ENCODE data around the gene SORCS1. TPM values are rescaled to one million over a fixed set of nuclear protein-coding genes. Genes with fewer than 3 reads are reported as not detected.

Gene SORCS1
- polyA plus RNA-seq, 4 donors = 8.3 to 21.3 (median 14.1) TPM

DNA sequence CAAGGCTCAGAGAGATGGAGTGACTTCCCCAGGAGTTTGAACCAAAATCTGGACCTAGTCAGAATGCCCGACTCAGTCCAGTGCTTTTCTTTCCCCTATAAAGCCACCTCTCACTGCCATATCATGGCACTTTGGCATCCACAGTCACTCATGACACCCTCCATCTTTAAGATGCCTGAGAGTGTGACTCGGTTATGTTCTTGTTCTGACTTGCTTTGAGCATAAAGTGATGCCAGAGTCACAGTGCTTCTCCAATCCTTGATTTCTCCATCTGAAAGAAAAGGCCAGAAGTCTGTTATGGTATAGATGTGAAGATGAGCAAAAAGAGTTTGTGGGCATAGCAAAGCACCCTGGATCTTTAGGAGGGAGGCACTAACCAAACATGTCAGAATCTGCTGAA is 538.1 kb downstream of the SORCS1 start:
- DNase-seq (ENCODE audit: low read depth in 4 of 4, low spot score in 2 of 4) = no peak

DNA sequence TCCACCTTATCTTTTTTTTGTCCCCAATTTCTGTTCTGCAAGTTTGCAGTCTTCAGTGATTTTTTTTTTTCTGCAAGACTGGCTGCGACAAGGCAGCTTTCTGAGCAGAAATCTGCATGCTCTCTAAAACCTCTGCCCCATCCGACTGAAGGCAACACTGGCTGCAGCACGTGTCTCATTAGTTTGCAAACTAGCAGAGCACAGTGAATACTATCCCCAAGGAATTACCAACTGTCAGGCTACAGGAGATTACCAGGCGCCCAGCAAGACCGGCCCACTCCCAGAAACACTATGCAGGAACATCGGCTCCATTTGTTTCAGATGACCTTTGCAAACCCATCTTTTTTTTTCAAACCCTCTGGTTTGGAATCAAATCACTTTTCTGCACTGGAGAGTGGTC is 538.8 kb downstream of the SORCS1 start:
- DNase-seq (ENCODE audit: low read depth in 4 of 4, low spot score in 2 of 4) = no peak

DNA sequence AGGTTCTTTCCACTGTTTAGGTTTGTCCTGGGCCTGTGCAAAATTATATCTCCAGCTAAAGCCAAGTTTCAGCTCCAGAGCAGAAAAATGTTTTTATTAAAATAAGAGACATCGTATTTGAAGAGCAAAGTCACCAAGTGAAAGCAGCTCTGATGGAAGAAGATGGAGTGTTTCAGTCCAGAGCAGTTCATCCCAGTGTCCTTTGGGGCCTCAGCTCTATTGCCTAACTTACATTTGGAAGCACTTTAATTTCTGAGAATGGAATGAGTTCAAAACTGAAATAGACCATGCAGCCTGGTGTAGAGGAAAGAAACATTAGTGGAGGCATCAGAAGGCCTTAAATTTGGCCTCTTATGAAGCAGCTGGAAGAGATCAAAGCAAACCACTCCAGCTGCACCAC is 545.2 kb downstream of the SORCS1 start:
- no peak for DNase-seq (ENCODE audit: low read depth in 4 of 4, low spot score in 2 of 4)

DNA sequence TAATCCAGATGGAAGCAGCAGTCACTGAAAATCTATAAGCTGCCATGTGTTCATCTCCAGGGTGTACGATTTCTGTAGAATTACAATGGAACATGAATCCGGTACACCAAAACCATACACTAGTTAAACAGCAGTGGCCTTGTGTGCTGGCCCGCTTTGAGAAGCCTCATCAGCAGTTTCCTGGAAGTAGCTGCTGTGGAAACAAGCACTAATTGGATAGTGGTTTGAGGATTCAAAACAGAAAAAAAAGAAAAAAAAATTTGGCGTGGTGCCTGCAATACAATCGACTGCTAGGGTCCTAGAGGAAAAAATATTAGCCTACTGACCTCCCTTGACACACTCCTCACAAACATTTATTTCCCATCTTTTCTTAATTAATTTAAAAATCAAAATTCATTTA is 545.9 kb downstream of the SORCS1 start:
- no peak for DNase-seq (ENCODE audit: low read depth in 4 of 4, low spot score in 2 of 4)

DNA sequence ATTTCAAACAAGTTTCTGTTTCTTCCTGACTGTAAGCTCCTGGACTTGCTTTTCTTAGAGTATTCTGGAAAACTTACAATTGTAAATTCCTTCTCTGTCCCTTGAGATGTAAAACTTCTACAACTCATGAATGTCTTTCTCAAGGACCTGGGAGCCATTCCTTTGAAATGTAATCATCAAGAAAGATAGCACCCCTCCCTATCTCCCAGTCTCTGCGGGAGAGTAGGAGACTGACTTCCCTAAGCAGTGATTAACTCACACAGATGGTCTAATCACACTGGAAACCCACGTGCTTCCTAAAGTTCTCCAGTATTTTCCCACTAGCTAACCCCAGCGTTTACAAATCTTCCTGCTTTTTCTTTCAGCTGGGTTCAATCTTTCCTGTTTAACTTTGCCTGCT is 549.4 kb downstream of the SORCS1 start:
- no peak for DNase-seq (ENCODE audit: low read depth in 4 of 4, low spot score in 2 of 4)

DNA sequence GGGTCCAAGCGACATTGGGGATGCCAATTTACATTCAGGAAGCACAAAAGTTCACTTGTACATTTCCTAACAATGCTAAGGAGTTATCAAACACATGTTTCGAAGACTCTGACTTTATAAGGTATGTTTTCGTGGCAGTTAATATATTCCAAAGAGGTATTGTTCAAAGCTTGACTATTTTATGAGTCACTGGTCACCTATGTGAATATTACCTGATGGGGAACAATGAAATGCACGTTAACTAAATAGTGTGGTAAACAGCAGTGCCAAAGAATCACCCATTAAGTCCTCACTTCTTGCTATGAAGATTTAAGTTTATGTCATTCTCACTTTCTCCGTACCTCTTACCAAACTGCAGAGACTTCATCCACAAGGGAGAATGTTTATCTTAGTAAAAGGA is 550.2 kb downstream of the SORCS1 start:
- no peak for DNase-seq (ENCODE audit: low read depth in 4 of 4, low spot score in 2 of 4)

DNA sequence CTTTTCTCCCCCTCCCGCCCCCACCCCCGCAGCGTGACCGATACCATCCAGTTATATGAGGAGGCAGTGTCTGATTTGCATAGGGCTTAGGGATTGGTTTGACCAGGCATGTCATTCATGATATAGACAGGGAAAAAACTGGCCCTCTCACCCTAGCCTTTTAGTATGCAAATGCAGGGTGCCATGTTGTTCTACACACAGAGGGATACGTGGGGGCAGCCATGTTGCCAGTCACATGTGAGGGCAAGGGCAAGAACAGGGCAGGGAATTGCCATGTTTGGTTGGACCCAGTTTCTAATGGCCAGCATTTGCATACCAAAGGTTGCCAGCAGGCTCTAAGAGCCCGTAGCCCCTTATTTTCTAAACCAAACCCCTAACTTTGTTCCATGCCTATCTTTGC is 552.1 kb downstream of the SORCS1 start:
- no peak for DNase-seq (ENCODE audit: low read depth in 4 of 4, low spot score in 2 of 4)

DNA sequence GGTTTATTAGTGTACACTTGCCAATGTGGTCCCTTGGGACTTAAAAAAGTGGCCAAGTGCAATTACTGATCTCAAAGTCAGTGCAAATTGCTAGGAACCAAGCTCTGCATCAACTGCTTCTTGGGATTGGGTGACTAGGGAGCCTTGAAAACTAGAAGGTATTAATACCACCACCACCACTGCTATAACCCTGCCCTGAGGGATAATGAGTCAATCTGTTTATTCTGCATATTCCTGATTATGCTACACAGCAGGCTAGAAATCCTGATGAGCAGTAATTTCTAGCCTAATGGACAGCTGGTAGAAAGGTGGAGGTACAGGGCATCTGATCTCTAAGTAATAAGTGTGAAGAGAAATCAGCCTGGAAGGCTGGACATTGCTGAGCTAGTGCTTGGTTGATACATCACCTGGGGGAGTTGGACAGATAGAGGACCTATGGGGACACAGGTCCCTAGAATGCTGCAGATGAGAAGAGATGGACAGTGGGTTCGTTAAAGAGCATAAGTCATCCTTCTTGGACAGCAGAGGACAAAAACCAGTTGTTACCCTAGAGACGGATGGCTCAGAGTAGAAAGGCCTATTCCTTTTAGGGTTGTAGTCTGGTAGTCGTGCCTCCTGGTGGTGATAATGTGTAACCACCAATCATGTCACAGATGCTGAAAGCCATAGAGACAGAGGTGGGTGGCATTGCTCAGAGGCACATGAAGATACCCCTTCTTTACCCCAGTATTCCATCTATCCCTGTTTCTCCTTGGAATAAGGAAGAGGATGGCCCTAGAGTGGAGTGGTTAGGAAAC is 554.8 kb downstream of the SORCS1 start:
- DNase-seq (ENCODE audit: low read depth in 4 of 4, low spot score in 2 of 4) = no peak

DNA sequence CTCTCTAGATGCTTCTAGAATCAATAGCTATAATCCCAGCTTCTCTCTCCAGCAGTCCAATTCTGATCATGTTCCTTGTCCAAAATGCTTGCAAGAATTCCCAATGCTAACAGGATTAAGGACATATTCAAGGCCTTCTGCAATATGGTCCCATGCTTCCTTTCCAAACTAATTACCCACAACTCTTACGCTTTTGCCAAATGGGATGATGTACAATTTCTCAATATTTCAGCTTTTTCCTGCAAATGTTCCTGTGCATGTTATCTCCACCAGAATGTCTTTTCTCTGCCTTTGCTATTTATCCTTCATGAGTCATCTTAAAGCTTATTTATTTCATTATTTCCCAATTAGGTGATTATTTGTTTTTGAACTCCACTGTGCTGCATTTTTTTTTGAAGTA is 556.4 kb downstream of the SORCS1 start:
- no peak for DNase-seq (ENCODE audit: low read depth in 4 of 4, low spot score in 2 of 4)

DNA sequence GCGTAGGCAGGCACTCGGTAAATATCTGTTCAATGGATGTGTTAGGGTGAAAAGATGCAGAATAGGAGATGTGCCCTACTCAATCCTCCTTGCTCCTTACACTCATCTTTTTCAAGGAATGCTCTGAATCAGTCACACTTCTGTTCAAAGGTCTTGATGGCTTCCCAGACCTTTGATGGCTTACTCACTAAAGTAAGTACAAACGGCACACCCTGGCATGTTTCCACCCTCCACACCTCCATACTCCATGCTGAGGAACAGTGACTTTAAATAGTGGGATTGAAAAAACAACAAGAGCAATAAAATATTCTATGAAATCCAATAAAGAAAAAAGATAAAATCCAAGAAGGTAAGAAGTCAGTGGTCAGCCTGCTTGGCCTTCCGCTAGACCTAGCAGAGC is 569.2 kb downstream of the SORCS1 start:
- no peak for DNase-seq (ENCODE audit: low read depth in 4 of 4, low spot score in 2 of 4)

DNA sequence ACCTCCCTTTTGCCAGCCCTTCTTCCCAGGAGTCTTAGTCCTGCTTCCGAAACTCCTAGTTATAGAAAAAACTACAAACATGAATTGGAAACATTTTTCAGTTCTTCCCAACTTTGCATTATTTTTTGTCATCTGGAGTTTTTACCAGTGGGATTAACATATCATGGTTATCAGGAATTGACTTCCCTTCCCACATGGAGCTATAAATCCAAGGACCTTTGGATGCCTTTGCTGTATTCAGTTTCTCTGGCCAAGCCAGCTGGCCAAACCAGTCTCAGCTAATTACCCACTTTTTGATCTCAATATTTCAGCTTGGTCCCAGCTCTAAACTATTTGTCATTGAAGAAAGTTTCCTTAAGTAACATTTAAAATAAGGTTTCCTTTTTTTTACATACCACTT is 570.6 kb downstream of the SORCS1 start:
- no peak for DNase-seq (ENCODE audit: low read depth in 4 of 4, low spot score in 2 of 4)

DNA sequence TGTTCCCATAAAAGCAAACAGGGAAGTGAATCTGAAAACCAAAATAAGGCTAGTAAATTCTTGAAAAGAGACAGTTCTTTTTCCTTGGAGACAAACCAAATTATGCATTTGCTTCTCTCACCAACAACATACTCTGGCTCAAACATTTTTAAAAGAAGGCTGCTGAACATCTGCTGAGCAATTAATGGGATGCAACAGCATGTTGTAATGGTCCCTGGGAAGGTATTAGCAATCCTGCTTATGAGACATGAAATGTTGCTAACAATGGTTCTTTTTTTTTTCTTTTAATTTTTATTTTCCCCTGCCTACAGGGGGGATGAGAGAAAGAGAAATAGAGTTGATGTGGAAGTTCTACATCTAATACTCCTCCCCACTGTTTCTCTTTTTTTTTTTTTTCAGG is 572.1 kb downstream of the SORCS1 start:
- DNase-seq (ENCODE audit: low read depth in 4 of 4, low spot score in 2 of 4) = no peak

DNA sequence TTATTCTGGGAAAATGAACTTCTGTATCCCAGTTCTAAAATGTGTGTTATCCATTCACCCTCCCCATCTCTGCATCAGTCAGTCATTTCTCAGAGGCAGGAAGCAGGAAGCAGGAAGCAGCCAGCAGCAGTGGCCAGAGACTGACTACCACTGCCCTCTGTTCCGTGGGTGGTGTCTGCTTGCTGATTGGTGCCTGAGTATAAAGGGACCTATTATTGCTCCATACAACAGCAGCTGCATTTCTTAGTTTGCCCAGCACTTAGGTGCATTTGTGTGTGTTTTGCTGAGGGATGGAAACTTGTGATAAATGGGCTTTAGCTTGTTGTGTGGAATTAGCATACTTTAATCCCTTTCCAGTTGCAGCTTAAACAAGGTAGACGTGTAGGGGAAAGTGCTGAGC is 582.2 kb downstream of the SORCS1 start:
- DNase-seq (ENCODE audit: low read depth in 4 of 4, low spot score in 2 of 4) = no peak

DNA sequence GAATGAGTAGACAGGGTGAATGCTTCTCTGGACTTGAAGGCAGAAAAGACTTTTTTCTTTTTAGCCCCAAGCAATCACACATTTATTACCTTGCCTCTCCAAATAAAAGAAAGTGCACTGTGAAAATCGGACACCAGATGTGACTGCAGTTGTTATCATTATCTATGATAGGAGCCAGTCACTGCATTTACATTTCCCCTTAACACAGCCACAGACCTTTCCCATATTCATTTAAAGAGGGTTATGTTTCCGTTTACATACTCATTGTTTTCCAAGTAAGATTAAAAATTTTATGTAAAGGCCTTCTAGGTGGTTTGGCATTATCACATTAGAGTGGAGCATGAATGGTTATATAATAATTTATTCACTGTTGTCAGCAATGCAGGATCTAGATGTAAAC is 586.8 kb downstream of the SORCS1 start:
- DNase-seq (ENCODE audit: low read depth in 4 of 4, low spot score in 2 of 4) = no peak

DNA sequence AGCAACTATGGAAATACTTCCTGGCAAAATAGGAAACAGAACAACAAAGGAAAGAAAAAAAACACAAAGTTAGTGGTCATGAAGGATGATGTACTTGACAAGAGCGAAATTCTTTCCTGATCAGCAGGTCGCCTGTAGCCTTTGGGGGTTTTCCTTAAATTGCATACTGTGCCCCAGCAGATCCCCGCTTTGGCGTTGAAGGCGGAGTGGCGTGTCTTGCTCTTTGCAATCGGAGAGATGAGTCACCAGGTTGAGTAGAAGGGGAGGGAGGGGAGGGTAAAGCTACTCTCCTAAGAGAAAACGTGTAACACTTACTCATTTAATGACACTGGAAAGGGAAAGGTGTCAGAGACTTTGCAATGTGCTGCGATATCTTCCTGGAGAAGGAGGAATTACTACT is 587.2 kb downstream of the SORCS1 start:
- no peak for DNase-seq (ENCODE audit: low read depth in 4 of 4, low spot score in 2 of 4)

DNA sequence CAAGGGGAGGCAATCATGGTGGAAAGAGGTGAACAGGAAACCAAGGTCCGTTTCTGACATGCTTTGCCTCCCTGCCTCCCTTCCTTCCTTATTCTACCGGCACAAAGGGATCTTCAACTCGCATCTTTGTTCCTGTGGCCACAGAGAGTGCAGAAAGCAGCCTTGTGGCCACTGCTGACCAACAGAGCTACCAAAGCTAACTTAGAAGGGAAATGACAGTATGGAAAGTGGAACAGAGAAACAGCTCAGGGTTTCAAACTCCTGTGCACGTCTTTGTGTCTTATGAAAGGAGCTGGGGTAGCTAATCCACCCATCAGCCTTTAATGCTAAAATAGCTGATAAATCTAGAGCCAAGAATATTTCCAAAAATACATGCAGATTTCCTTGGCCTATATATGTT is 588.0 kb downstream of the SORCS1 start:
- no peak for DNase-seq (ENCODE audit: low read depth in 4 of 4, low spot score in 2 of 4)

DNA sequence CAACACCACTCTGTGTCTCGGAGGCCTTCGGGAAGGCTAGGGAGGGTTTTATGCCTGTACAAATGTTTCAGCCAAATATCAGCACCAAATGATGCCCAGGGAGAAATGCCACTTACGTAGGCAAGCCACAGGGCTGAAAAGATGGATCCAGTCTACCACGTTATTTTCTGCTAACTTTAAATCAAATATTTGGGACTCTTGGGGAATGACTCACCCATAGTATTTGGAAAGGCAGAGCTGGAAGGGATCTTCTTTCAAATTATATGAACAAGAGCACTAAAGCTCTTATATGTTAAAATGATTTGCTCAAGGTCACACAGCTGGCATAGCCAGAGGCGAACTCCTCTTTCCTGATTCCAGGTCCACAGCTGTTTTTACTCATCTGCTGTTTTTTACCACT is 591.4 kb downstream of the SORCS1 start:
- no peak for DNase-seq (ENCODE audit: low read depth in 4 of 4, low spot score in 2 of 4)

DNA sequence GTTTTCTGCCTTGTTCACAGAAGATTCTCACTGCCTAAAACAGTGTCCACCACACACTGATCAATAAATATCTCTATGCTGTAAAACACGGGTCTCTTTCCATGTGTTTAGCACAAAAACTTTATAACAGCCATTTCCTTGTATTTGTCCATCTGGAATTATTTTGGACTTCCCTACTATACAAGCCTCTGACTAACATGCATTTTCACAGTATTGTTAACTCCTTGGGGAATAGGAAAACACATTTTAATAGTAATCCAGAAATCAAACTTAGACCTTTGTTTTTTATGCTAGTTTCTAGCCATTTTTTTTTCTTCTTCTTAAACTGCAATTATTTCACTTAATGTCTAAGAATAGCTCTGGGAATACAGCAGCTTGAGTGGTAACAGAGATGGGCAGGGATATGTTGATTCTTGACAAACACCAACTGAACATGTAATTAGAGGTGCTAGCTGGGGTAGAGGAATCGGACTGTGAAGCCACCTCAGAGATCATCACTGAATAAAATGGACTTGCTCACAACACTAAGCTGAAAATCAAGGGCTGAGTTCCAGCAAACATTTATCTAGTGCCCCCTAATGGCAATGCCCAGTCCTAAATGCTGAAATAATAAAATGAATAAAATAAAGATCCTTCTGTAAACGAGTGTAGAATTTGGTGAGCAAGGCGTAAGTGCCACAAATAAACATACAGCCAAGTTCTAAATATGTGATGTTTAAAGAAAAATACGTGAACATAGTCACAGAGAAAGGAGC is 593.1 kb downstream of the SORCS1 start:
- no peak for DNase-seq (ENCODE audit: low read depth in 4 of 4, low spot score in 2 of 4)

DNA sequence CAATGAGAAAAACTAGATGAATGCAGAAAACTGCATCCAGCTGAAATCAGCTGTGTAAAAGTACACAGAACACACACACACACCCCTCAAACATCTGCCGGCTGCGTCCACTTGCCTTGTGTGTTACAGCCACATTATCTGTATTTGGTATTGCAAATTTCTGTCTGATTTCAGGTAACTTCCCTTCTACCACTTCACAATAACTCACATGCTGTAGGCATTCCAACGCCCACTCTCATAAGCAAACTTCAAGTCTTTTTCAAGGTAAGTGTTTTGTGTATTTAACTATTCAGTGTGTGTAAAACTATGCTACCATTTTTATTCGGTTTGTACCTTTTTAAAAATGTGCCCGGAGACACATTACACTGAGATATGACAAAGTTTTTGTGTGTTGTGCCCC is 594.2 kb downstream of the SORCS1 start:
- no peak for DNase-seq (ENCODE audit: low read depth in 4 of 4, low spot score in 2 of 4)

DNA sequence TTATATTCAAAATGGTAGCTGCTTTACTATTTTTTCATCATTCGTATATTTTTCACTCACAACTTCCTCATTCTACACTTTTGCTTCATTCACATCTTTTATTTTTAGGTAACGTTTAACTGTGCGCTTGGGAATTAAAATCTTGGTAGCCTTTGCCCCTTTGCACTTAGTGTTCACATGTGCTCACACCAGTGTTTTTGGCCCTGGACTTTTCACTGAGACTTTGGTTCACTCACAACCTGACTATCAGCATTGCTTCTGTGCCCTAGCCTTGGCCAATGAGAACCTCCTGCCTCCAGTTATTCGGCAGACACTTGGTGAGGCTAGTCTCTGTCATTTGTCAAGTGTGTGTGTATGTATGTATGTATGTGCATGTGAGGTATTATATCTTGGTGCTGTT is 596.9 kb downstream of the SORCS1 start:
- no peak for DNase-seq (ENCODE audit: low read depth in 4 of 4, low spot score in 2 of 4)

DNA sequence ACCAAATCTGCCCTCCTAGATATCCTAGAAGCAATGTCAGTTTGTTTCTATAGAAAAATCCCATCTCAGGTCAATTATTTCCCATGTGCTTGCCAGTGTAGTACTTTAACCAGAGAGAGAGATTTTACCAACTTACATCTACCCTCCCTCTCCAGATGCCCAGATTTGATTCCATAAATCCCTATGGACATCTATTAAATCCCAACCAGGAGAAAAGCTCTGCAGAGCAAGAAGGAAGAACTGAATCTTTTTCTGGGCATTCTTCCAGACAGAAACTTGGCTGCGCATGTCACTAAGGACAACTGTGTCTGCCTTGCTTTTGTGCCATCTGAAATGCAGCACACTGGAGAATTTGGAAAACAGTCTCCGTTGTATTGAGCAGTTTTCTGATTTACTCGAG is 597.6 kb downstream of the SORCS1 start:
- peak in 1 of 4 donors; percentile 8 for DNase-seq (ENCODE audit: low read depth in 4 of 4, low spot score in 2 of 4)

DNA sequence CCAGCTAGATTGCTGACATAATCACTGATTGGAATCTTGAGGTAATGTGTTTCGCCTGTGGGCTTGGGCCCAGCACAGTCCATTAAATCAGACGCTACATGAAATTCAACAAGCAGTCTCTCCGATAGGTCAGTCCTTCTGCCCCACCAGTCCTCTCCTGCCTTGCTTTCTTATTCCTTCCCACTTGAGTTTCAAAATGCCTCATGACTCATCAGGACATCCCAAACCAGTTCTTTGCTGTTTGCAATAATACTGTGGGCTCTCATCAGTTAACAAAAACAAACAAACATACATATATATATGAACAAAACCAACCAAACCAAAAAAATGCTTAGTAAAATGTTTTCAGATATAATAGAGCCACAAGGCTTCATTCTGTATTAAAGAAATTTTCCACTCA is 599.0 kb downstream of the SORCS1 start:
- DNase-seq (ENCODE audit: low read depth in 4 of 4, low spot score in 2 of 4) = no peak
